Measurements from ENCODE around the gene CEP152.

Gene CEP152

GRCh38 chr15:48765022-48765421, 45.8 kb downstream of the CEP152 start:
- no peak for DNase-seq (ENCODE audit: low read depth)

- no peak for DNase-seq (ENCODE audit: low read depth)
Observed at GRCh38 chr15:48761393-48762158, 49.3 kb downstream of the CEP152 start.

- no peak for DNase-seq (ENCODE audit: low read depth)
Observed at GRCh38 chr15:48759921-48760320, 50.9 kb downstream of the CEP152 start.

- DNase-seq (ENCODE audit: low read depth): no peak
Observed at GRCh38 chr15:48757661-48758060, 53.2 kb downstream of the CEP152 start.

GRCh38 chr15:48754011-48754410, 56.9 kb downstream of the CEP152 start:
- peak; percentile 9 for DNase-seq (ENCODE audit: low read depth)

- DNase-seq (ENCODE audit: low read depth): peak; percentile 10
Observed at GRCh38 chr15:48751595-48751994, 59.3 kb downstream of the CEP152 start.

- DNase-seq (ENCODE audit: low read depth): peak; percentile 28
Observed at GRCh38 chr15:48748535-48748934, 62.3 kb downstream of the CEP152 start.

- DNase-seq (ENCODE audit: low read depth): no peak
Observed at GRCh38 chr15:48733615-48734014, 77.3 kb downstream of the CEP152 start.

- DNase-seq (ENCODE audit: low read depth): no peak
Observed at GRCh38 chr15:48730506-48730905, 80.4 kb downstream of the CEP152 start.

- no peak for DNase-seq (ENCODE audit: low read depth)
Observed at GRCh38 chr15:48723969-48724368, 86.9 kb downstream of the CEP152 start.

- peak; percentile 96 for DNase-seq (ENCODE audit: low read depth)
Observed at GRCh38 chr15:48722764-48723661, 87.9 kb downstream of the CEP152 start.

- no peak for DNase-seq (ENCODE audit: low read depth)
Observed at GRCh38 chr15:48721061-48721810, 89.6 kb downstream of the CEP152 start.

GRCh38 chr15:48720646-48721045, 90.2 kb downstream of the CEP152 start:
- no peak for DNase-seq (ENCODE audit: low read depth)

- no peak for DNase-seq (ENCODE audit: low read depth)
Observed at GRCh38 chr15:48719668-48720067, 91.2 kb downstream of the CEP152 start.

- peak; percentile 55 for DNase-seq (ENCODE audit: low read depth)
Observed at GRCh38 chr15:48718646-48719045, 92.2 kb downstream of the CEP152 start.

GRCh38 chr15:48717458-48717857, 93.4 kb downstream of the CEP152 start:
- DNase-seq (ENCODE audit: low read depth): peak; percentile 60

GRCh38 chr15:48712546-48712945, 98.3 kb downstream of the CEP152 start:
- DNase-seq (ENCODE audit: low read depth): no peak

- no peak for DNase-seq (ENCODE audit: low read depth)
Observed at GRCh38 chr15:48710952-48711495, 99.8 kb downstream of the CEP152 start.

GRCh38 chr15:48708641-48709040, 102.2 kb downstream of the CEP152 start:
- DNase-seq (ENCODE audit: low read depth): no peak

GRCh38 chr15:48705381-48705780, 105.5 kb downstream of the CEP152 start:
- no peak for DNase-seq (ENCODE audit: low read depth)

GRCh38 chr15:48703544-48703943, 107.3 kb downstream of the CEP152 start:
- peak; percentile 66 for DNase-seq (ENCODE audit: low read depth)

Data from ELR (cell line).